GM21515 (cell line): ENCODE measurements around the gene SLC5A8.
A peak's percentile ranks its signal among the peaks of the same experiment; 100 is the strongest.
"Not testable (repeated sequence)": the region's sequence is repeated elsewhere in the genome, so short reads cannot be mapped to it uniquely, and the experiment has no call there.

Source experiments
- ATAC-seq: cut with Tn5 transposase; IDR thresholded peaks from one replicate; pipeline ENCODE4 v1.9.1; 2021; ENCODE audit not compliant: unreplicated experiment

SLC5A8 gene

DNA sequence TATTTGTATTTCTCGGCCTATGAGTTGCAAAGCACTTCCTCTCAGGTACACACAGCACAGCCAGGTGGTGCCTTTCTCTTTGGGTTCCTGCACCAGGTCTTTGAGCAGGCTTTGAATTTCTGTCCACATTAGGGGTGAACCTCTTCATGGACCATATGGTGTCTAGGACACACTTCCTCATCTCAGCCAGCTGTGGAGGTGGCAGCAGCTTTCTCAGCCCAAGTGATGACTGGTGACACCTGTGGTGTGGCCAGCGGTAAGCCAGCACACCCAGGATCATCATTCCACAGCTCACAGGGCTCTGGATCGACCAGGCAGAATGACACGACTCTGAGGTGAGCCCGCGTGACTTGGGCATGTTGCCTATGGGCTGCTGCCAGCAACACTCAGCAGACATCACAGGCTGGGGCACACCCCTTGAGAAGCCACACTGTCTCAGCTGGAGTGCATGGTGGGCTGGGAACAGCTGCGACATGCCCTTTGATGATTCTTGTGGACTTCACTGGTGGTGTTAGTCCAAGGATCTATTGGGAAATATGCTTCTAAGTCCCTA, 36.8 kb downstream of the SLC5A8 start:
- no peak for ATAC-seq

- no peak for ATAC-seq
Observed at GRCh38 chr12:101172316-101172715, 37.7 kb downstream of the SLC5A8 start.

DNA sequence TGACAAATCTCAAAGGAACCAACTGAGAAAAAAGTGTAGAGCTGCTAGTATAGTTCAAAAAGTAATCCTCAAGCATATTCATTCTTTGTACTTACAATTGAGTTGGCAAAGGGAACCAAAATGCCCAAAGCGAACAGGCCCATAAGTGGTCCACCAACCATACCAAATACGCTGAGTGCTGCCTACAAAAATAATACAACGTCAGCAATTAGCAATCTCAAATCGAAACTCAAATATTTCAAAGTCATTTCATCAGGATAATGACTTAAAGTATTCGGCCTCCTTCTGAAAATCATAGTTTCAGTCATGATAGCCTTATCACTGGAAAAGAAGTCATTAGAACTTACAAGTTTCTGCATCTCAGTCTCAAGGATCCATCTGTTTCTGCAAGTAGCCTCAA, 42.0 kb downstream of the SLC5A8 start:
- ATAC-seq, result no peak

DNA sequence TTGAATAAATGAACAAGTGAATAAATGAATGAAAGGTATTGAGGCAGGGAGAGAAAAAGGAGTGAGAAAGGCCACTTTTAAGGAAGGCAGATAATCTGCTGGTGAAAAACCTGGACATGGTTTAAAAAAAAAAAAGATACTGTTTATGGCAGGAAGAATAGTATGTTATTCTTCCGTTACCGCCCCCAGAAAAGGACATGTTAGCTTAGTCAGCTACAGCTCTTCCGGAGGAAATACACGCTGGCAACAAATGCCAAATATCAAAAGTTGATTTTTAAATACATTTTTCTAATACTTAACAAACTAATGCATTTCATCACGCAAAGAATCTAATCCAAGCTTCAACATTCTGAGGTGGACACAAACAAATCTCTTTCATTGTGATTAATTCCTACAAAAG, 43.2 kb downstream of the SLC5A8 start:
- no peak for ATAC-seq

GRCh38 chr12:101165319-101165718, 44.7 kb downstream of the SLC5A8 start:
- ATAC-seq, result no peak

DNA sequence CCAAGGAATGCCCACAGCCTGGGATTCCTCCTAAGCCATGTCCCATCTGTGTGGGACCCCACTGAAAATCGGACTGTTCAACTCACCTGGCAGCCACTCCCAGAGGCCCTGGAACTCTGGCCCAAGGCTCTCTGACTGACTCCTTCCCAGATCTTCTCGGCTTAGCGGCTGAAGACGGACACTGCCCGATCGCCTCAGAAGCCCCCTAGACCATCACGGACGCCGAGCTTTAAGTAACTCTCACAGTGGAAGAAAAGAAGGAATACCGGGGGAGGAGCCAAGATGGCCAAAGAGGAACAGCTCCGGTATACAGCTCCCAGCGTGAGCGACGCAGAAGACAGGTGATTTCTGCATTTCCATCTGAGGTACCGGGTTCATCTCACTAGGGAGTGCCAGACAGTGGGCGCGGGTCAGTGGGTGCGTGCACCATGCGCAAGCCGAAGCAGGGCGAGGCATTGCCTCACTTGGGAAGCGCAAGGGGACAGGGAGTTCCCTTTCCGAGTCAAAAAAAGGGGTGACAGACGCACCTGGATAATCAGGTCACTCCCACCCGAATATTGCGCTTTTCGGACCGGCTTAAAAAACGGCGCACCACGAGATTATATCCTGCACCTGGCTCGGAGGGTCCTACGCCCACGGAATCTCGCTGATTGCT, 64.1 kb downstream of the SLC5A8 start:
- ATAC-seq, result not testable (repeated sequence)

DNA sequence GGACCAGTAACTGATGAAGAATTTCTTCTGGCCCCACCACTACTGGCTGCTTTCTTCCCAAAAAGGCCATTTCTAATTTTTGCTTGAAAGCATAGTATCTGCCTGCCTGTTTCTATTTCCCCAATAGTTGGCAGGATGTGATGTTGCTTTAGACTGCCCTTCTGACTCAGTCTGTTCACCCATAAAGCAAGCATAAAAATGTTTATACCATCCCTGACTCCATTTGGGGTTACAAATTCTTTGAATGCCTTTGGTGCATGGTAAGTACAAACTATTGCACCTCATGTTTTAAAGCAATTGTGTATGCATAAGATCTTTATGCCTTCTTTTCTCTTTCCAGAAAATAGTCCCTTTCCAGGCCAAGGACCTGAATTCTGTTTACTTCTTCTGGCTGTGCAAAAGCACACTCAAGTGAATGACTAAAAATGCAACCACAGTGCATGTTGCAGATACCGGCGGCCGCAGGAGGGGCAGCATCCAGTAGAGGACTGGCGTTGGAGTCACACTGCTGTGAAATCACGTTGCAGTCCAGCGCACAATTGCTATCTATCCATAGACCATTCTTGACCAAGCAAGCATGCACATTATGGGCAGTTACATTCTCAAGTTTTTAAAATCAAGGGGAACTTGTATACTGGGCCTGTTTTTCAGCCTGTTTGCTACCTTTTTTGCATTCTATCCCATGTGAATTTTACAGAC, 82.4 kb downstream of the SLC5A8 start:
- ATAC-seq, result no peak

GRCh38 chr12:101117842-101118241, 92.2 kb downstream of the SLC5A8 start:
- no peak for ATAC-seq

GRCh38 chr12:101116911-101117310, 93.1 kb downstream of the SLC5A8 start:
- ATAC-seq, result no peak

GRCh38 chr12:101115326-101115725, 94.7 kb downstream of the SLC5A8 start:
- peak; percentile 55 for ATAC-seq

GRCh38 chr12:101111441-101111840, 98.6 kb downstream of the SLC5A8 start:
- ATAC-seq, result no peak

- ATAC-seq, result no peak
Observed at GRCh38 chr12:101110866-101111265, 99.2 kb downstream of the SLC5A8 start.

- no peak for ATAC-seq
Observed at GRCh38 chr12:101108130-101108529, 101.9 kb downstream of the SLC5A8 start.

DNA sequence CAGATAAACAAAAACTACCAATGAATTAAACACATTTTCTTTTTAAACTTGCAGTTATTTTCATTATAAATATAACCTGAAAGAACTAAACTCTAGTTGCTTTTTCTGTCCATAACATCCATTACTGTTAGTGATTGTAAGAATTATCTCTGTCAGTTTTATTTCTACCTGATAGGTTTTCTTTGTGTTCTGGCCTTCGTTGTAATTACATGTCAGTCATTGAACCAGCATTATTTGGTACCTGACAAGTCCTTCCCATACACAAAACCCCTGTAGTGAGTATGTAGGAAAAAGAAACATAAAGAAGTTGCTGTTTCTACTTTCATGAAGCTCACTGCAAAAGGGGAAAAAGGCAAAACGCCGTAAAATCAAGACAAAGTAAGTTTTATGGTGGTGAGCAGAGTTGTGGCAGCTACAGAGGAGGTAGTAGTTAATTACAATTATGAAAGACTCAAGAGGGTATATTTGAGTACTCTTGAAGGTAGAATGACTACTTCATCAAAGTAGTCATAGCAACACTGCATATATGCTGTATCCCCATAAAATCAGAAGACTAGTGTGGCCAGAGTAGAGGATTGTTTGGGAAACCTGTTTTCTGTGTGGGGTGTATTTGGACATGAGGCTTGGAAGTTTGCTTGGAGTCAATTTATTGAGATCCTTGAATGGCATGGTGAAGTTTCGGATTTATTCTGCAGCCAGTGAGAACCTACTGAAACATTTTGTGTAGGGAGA, 102.8 kb downstream of the SLC5A8 start:
- ATAC-seq, result no peak
